GM21737 (cell line): Measurements from ENCODE around the gene PLEKHD1.

ENCODE experiments used
- ATAC-seq: cut with Tn5 transposase; IDR thresholded peaks from one replicate; pipeline ENCODE4 v1.9.1; 2021; ENCODE audit warnings: mild to moderate bottlenecking, moderate library complexity; ENCODE audit not compliant: unreplicated experiment

Gene PLEKHD1

GRCh38 chr14:69543341-69544115 lies 59.0 kb downstream of the PLEKHD1 start:
- no peak for ATAC-seq

DNA sequence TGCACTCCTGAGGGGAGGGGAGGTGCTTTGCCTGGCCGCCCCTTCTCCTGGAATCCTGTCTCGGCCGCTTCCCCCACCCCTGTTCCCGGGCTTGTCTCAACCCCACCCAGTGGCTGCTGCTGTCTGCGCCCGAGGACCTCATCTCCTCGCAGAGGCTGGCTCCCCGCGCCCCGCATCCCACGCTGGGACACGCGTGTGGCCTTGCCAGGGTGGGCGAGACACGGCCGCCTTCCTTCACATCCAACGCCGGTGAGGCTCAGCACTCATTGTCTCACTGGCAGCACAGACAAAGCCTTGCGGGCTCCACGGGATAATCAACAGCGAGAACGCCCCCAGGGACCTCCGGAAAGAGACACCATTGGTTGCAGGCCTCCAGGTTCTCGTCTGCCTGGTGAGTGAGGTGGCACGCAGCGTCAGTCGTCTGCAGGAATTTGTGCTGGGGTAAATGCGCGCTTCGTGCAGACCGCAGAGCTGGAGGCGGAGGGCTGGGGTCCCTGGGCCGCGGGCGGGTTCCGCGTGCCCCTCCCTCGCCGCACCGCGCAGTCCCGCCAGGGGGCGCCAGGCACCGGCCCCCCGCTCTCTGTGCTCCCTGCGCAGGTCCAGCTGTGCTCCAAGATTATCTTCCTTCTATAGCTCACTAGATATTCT lies 63.3 kb downstream of the PLEKHD1 start:
- ATAC-seq = no peak

GRCh38 chr14:69548566-69548965 lies 64.0 kb downstream of the PLEKHD1 start:
- no peak for ATAC-seq

DNA sequence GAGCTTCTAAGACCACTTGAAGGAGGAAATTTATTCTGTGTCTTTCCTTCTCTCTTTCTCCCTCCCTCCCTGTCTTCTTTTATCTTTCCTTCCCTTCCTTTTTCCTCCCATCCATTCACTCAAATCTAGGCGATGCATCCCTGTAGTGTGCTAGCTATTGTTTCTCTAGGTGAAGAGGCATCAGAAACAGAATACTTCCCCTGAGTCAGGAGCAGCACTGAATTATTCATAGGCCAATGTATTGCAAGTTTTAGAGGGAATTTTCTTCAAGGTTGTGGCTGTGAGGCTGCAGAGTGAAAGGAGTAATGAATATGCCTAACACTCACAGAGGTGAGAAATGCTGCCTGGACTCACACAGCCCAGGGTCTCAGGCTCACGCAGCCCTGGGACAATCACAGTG lies 67.0 kb downstream of the PLEKHD1 start:
- ATAC-seq = no peak

DNA sequence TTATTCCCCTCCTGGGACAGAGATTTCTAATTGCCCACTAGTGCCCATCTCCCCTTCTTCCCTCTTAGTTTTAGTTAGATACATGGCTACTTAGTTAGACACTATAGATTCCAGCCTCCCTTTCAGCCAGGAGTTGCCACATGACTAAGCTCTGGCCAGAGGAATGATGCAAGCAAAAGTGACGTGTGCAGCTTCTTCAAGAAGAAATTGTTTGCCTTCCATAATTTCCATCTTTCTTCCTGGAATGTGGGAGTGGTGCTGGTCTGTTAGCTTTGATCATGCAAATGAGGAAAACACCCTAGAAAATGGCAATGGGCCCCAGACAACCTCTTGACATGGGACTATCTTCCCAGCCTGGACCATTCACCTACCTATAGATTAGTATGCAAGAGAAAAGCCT lies 68.7 kb downstream of the PLEKHD1 start:
- no peak for ATAC-seq

DNA sequence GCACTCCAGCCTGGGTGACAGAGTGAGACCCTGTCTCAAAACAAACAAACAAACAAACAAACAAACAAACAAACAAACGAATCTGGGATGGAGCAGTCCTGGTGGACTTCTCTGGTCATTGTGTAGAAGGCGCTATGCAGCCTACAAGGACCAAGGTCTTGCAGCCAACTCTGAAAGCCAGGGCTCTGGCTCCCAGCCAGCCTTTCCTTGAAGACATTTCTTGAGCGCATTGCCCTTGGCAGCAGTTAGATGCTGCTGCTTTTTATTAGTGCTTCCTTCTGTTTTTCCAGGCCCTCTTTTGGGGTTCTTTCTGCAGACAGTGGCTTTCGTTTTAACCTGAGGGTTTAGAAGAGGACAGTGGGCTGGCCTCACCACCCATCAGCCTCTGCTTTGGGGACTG lies 70.0 kb downstream of the PLEKHD1 start:
- no peak for ATAC-seq

GRCh38 chr14:69558774-69559173 lies 74.2 kb downstream of the PLEKHD1 start:
- ATAC-seq = no peak

GRCh38 chr14:69559581-69560011 lies 75.1 kb downstream of the PLEKHD1 start:
- no peak for ATAC-seq

DNA sequence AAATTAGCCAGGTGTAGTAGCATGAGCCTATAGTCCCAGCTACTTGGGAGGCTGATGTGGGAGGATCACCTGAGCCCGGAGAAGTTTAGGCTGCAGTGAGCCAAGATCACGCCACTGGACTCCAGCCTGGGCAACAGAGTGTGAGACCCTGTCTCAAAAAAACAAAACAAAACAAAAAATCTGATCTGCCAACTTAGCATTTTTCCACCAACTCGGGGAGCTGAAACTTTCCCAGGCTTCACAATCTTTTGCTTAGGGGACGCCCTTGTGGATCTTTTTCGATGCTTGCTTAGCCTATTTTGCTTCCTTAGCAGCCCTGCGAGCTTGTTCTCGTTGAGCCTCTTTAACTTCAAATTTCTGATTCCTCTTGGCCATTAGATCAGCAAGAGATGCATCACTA lies 76.3 kb downstream of the PLEKHD1 start:
- ATAC-seq = no peak

DNA sequence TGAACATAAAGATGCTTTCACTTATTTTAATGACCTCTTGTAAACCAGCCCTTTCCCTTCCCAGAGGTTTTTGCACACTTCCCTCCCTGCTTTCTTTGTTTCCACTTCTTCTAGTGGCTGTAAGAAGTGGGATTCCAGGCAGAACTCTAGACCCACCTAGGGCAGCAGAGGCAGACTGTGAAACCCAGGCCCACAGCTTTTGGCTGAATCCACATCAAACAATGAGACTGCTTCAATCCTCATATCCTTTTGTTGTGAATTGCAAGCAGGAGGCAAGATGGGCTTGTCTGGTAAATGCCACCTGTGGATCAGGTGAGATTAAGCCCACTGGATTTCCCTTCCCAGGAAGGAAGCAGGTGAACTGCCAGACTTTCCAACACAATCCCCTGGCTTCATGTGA lies 77.4 kb downstream of the PLEKHD1 start:
- ATAC-seq = no peak

- ATAC-seq = no peak
Observed at GRCh38 chr14:69567563-69567962, 83.0 kb downstream of the PLEKHD1 start.

DNA sequence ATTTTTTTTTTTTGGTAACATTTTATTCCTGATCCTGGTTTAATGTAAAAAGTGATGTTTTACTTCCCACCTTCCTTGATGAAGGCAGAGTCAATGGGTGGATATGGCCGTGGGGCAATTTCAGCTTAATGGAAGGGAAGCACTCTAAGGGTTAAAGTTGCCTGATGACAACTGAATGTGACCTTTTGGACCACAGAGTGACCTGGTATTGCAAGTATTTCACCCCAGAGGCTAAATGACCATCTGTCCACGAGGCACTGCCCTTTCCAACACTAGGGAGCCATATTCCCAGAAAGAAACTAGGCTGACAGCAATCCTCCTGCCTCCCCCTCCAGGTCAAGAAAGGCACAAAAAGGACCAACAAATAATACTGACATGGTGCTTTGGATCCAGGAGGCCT lies 85.3 kb downstream of the PLEKHD1 start:
- no peak for ATAC-seq

DNA sequence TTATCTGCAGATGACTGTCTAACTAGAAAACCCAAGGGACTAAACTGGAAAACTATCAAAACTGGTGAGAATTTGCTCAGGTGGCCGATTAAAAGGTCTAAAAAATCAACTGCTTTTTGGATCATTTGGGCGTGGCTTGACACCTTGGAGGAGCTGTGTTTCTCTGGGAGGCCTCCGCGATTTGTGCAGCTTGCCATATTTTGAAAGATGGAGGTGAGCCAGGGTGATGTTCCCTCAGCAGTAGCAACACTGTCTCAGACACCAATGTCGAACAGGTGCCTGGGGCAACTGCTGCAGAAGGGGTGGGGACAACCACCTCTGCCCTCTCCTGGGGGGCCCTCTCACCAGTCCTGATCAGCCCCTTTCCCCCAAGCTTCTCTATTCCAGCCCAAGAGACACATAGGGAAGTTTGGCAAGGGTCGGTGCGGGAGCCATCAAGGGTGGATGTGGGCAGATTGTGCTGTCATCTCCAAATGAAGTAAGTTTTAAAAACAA lies 86.4 kb downstream of the PLEKHD1 start:
- no peak for ATAC-seq

GRCh38 chr14:69571449-69572029 lies 87.0 kb downstream of the PLEKHD1 start:
- no peak for ATAC-seq

DNA sequence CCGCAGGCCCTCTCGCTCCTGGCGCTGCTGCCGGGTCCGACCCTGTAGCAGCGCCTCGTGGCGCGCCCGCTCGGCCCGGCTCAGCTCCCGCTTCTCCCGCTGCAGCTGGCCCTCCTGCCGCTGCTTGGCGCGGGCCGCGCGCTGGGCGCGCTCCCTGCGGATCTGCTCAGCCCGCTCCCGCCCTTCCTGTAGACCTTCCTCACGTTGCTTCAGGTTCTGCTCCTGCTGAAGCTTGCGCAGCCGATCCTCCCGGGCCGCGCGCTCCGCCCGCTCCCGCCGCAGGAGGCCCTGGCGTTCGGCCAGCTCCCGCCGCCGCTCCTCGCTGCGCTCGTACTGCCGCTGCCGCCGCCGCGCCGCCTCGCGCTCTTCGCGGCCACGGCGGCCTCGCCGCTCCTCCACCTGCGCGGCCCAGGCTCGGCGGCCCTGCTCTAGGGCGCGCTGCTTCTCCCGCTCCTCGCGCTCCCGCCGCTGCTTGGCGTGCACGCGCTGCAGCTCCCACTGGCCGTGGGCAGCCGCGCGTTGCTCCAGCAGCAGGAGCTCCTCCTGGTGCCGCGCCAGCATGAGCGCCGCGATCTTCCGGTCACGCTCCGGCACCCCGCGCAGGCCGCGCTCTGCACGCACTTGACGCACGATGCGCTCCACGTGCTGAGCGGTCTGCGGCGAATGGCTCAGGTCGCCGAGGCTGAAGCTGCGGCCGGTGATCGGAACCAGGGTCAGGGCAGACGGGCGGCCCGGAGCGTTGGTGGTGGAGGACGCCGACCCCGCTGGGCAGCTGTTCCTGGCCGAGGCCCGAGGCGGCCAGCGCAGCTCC lies 87.7 kb downstream of the PLEKHD1 start:
- ATAC-seq = no peak

GRCh38 chr14:69572841-69573135 lies 88.3 kb downstream of the PLEKHD1 start:
- no peak for ATAC-seq

DNA sequence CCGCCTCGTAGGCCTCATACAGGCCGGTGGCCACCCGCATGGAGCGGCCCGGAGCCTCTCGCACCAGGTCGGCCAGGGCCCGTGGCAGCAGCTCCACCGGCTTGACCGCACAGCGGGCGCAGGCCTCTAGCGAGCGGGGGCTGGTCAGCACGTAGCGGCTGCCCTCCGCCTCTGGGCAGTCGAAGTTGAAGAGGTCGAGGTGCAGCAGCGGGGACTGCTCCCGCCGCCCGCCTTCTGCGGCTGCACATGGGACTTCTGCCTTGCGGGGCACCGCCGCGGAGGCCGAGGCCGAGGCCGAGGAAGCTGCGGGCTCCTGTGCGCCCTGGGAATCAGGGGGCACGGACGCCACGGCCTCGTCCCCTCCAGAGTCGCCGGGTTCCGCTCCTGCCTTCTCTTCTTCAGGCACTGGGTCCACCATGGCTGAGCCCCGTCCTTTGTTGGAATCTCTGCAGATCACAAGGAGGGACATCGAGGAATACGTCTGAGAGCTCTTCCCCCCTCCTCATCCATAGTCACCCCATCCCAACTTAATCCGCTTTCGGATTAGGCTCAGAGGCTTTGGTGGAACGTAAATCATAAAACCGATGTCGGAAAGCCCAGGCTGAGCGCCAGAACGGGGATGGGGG lies 88.8 kb downstream of the PLEKHD1 start:
- no peak for ATAC-seq

DNA sequence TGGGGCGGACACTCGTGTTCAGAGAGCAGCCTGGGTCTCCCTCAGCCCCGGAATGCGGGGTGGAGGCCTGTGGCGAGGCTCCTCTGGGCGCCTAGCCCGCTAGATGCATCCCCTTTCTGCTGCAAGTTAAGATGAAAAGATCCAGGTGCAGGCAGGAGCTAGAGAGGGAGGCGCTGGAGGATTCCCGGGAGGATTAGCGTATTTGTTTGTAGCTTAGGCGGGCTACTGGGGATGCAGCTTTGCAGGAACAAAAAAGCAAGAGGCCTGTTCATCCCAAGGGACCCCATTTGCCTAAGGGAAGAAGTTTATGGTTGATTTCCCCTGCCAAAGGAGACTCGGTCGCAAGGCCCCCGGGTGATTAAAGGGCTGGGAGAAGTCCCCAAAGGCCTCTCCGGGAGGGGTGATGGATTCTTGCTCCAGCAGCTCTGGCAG lies 89.3 kb downstream of the PLEKHD1 start:
- ATAC-seq = no peak

GRCh38 chr14:69574263-69574953 lies 89.9 kb downstream of the PLEKHD1 start, which contains the start of gene CCDC177:
TSS of gene CCDC177 (minus strand) at chr14:69574871. CDS start at chr14:69573622, 1,249 bp downstream.
- ATAC-seq = no peak

GRCh38 chr14:69574954-69575295 lies 90.4 kb downstream of the PLEKHD1 start:
- no peak for ATAC-seq
